ENCODE data around the gene KIAA0513.
"Not testable (repeated sequence)": the region's sequence is repeated elsewhere in the genome, so short reads cannot be mapped to it uniquely, and the experiment has no call there.

Gene KIAA0513

GRCh38 chr16:85120006-85120340 is 92.4 kb downstream of the KIAA0513 start:
- no peak overlapping the region for H3K4me3 ChIP-seq (ENCODE audit: low read length)
- H3K9me3 ChIP-seq (ENCODE audit: low read length) = peaks cover 1% of the 10 kb centered on the region
- H3K27me3 ChIP-seq (ENCODE audit: insufficient read depth, low read length) = no peaks in the 10 kb centered on the region
- H3K36me3 ChIP-seq (ENCODE audit: insufficient read depth, low read length) = no peaks in the 10 kb centered on the region
- peaks cover 3% of the 10 kb centered on the region for H3K4me1 ChIP-seq (ENCODE audit: insufficient read depth, low read length)
- no peak overlapping the region for H2AFZ ChIP-seq (ENCODE audit: low read depth, low read length)

DNA sequence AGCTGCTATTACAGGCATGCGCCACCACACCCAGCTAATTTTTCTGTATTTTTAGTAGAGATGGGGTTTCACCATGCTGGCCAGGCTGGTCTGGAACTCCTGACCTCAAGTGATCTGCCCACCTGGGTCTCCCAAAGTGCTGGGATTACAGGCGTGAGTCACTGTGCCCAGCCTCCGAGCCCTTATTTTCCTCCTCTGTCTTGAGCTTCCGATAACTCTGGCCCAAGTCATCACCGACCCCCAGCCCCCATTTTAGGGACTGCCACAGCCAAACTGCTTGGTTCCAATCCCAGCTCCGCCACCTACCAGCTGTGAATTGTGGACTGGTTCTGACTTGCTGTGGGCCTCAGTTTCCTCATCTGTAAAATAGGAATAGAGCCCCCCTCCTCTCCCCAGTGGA is 95.8 kb downstream of the KIAA0513 start:
- peaks cover 14% of the 10 kb centered on the region for H3K4me1 ChIP-seq (ENCODE audit: insufficient read depth, low read length)
- H3K4me3 ChIP-seq (ENCODE audit: low read length); H3K9me3 ChIP-seq (ENCODE audit: low read length); H2AFZ ChIP-seq (ENCODE audit: low read depth, low read length); H3K36me3 ChIP-seq (ENCODE audit: insufficient read depth, low read length); H3K27me3 ChIP-seq (ENCODE audit: insufficient read depth, low read length): not testable (repeated sequence)

GRCh38 chr16:85123891-85124635 is 96.5 kb downstream of the KIAA0513 start:
- Histone ChIP-seq H3K4me1 (ENCODE audit: insufficient read depth, low read length) (peaks cover 14% of the 10 kb centered on the region), H3K9me3 (ENCODE audit: low read length) (peaks cover 2% of the 10 kb centered on the region), H3K4me3 (ENCODE audit: low read length) (no peak overlapping the region), H3K27me3 (ENCODE audit: insufficient read depth, low read length) (peaks cover 6% of the 10 kb centered on the region), H2AFZ (ENCODE audit: low read depth, low read length) (no peak overlapping the region), H3K36me3 (ENCODE audit: insufficient read depth, low read length) (no peaks in the 10 kb centered on the region)

DNA sequence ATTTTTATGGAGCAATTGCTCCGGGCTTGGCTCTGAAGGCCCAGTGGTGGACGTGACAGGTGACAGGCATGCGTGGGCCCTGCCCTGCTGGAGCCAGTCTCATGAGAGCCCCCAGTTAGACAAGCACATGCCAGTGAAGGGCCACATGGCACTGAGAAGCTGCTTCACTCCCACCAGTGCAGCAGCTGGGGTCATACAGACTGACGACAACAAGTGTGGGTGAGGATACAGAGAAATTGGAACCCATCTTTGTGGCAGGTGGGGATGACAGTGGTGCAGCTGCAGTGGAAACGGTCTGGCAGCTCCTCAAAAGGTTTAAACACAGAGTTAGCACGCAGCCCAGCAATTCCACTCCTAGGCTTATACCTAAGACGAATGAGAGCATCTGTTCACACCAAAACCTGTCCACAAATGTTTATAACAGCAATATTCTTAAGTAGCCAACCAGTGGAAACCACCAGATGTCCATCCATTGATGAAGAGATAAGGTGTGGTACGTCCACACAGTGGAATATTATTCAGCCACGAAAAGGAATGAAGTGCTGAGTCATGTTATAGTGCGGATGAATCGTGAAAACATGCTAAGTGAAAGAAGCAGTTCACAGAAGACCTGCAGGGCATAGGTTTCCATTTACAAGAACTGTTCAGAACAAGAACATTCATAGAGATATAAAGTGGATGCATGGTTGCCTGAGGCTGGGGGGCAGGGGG is 97.2 kb downstream of the KIAA0513 start:
- no peaks in the 10 kb centered on the region for H3K36me3 ChIP-seq (ENCODE audit: insufficient read depth, low read length)
- H3K9me3 ChIP-seq (ENCODE audit: low read length) = peaks cover 2% of the 10 kb centered on the region
- H3K27me3 ChIP-seq (ENCODE audit: insufficient read depth, low read length) = peaks cover 6% of the 10 kb centered on the region
- peaks cover 15% of the 10 kb centered on the region for H3K4me1 ChIP-seq (ENCODE audit: insufficient read depth, low read length)
- no peak overlapping the region for H3K4me3 ChIP-seq (ENCODE audit: low read length)
- H2AFZ ChIP-seq (ENCODE audit: low read depth, low read length) = no peak overlapping the region

GRCh38 chr16:85125570-85126393 is 98.2 kb downstream of the KIAA0513 start:
- no peak overlapping the region for H2AFZ ChIP-seq (ENCODE audit: low read depth, low read length)

DNA sequence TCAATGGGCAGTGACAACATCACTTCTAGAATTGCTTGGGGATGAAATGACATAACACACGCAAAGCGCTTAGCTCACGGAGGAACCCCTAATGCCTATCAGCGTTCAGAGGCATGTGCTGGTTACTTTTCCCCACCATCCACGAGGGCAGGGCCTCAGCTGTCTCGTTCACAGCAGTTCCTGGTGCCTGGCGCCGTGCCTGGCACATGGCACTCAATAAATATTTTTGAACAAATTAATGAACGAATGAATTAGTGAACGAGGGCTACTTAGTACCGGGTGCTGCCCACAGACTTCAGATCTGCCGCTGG is 98.8 kb downstream of the KIAA0513 start:
- H3K4me3 ChIP-seq (ENCODE audit: low read length) = no peak overlapping the region
- H3K9me3 ChIP-seq (ENCODE audit: low read length) = peaks cover 2% of the 10 kb centered on the region
- H3K27me3 ChIP-seq (ENCODE audit: insufficient read depth, low read length) = peaks cover 6% of the 10 kb centered on the region
- no peak overlapping the region for H2AFZ ChIP-seq (ENCODE audit: low read depth, low read length)
- peaks cover 27% of the 10 kb centered on the region for H3K4me1 ChIP-seq (ENCODE audit: insufficient read depth, low read length)
- no peaks in the 10 kb centered on the region for H3K36me3 ChIP-seq (ENCODE audit: insufficient read depth, low read length)

More at GRCh38 chr16:85125570-85126393, 98.2 kb downstream of the KIAA0513 start:
- H3K9me3 ChIP-seq (ENCODE audit: low read length) = peaks cover 2% of the 10 kb centered on the region
- peaks cover 25% of the 10 kb centered on the region for H3K4me1 ChIP-seq (ENCODE audit: insufficient read depth, low read length)
- no peak overlapping the region for H3K4me3 ChIP-seq (ENCODE audit: low read length)
- H3K36me3 ChIP-seq (ENCODE audit: insufficient read depth, low read length) = no peaks in the 10 kb centered on the region
- peaks cover 6% of the 10 kb centered on the region for H3K27me3 ChIP-seq (ENCODE audit: insufficient read depth, low read length)

GRCh38 chr16:85126705-85127378 is 99.2 kb downstream of the KIAA0513 start:
- Histone ChIP-seq H3K9me3 (ENCODE audit: low read length) (peaks cover 2% of the 10 kb centered on the region), H3K27me3 (ENCODE audit: insufficient read depth, low read length) (peaks cover 6% of the 10 kb centered on the region), H3K36me3 (ENCODE audit: insufficient read depth, low read length) (no peaks in the 10 kb centered on the region), H3K4me1 (ENCODE audit: insufficient read depth, low read length) (peaks cover 27% of the 10 kb centered on the region), H2AFZ (ENCODE audit: low read depth, low read length) (no peak overlapping the region), H3K4me3 (ENCODE audit: low read length) (no peak overlapping the region)

DNA sequence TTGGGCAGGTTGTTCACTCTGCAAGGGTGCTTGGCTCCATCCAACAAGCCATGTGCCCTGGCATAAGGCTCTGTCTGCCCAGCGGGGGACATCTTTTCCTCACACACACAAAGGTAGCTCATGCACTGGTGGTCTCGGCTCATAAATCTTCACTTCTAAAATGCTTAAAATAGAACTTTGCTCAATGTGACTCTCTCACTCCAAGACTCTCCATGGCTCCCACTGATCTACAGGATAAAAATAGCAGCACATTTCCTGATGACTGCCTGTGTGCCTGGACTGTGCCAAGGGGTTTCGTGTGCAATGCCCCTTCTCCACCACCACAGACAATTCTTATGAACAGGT is 99.8 kb downstream of the KIAA0513 start:
- Histone ChIP-seq H3K4me1 (ENCODE audit: insufficient read depth, low read length) (peaks cover 27% of the 10 kb centered on the region), H2AFZ (ENCODE audit: low read depth, low read length) (no peak overlapping the region), H3K27me3 (ENCODE audit: insufficient read depth, low read length) (peaks cover 6% of the 10 kb centered on the region), H3K4me3 (ENCODE audit: low read length) (no peak overlapping the region), H3K9me3 (ENCODE audit: low read length) (peaks cover 2% of the 10 kb centered on the region), H3K36me3 (ENCODE audit: insufficient read depth, low read length) (no peaks in the 10 kb centered on the region)

DNA sequence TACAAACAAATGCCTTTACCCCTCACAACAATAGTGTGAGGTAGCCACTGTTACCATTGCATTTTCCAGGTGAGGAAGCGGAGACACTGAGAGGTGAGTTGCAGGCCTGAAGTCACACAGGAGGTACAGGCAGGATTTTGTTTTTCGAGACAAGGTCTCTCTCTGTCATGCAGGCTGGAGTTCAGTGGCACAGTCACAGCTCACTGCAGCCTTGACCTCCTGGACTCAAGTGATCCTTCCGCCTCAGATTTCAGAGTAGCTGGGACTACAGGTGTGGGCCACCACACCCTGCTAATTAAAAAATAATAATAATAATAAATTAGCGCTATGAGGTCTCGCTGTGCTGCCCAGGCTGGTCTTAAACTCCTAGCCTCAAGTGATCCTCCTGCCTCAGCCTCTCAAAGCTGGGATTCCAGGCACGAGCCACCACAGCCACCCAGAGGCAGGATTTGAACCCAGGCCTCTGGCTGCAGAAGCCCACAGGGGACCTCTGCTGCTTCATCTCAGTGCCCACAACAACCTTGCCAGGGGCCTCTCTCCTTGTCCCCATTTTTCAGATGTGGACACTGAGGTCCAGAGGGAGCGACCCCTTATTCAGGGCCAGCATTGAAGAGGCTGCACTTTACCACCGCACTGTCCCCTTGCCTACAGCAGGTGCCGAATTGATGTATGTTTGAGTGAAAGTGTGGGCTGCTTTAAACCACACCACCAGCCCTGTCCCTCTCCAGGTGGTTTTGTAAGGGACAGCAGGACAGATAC is 100.7 kb downstream of the KIAA0513 start:
- H3K9me3 ChIP-seq (ENCODE audit: low read length) = peaks cover 2% of the 10 kb centered on the region
- H3K4me3 ChIP-seq (ENCODE audit: low read length) = no peak overlapping the region
- no peaks in the 10 kb centered on the region for H3K36me3 ChIP-seq (ENCODE audit: insufficient read depth, low read length)
- H2AFZ ChIP-seq (ENCODE audit: low read depth, low read length) = no peak overlapping the region
- peaks cover 6% of the 10 kb centered on the region for H3K27me3 ChIP-seq (ENCODE audit: insufficient read depth, low read length)
- peaks cover 27% of the 10 kb centered on the region for H3K4me1 ChIP-seq (ENCODE audit: insufficient read depth, low read length)

DNA sequence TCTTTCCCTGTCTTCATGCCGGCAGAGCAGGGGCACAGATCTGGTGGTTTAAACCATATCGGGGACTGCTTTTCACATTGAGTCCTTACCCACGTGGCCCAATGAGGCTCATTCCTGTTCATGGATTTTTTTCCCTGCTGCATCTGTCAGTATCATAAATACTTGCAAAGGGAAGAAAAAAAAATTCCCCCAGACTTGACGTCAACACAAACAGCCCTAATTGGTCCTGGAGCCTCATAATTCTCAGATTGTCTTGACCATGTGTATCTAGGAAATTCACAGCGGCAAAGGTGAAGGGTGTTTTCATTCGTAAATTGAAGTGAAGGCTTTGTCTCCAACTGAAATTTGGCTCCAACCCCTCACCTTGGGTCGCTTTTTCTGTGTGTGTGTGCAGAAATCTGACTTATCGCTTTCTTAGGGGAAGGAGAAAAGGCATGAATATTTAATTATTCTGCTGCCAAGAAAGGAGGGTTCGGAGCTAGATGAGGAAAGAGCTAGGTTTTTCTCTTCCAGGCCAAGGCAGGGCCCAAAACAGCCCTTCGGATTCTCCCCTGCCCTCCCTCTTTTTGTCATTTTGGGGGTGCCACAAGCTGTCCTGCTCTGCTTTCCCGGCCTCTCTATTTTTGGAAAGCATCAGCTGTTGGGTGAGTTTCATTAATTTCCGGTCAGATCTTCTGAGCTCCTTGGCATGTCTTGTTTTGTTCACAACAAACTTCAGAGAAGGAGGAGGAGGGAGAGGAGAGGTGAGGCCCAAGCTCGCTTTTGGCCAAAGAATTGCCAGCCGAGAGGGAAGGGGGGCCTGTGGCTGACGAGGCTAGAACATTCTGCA is 102.5 kb downstream of the KIAA0513 start:
- H3K9me3 ChIP-seq (ENCODE audit: low read length) = no peaks in the 10 kb centered on the region
- H3K4me1 ChIP-seq (ENCODE audit: insufficient read depth, low read length) = peaks cover 27% of the 10 kb centered on the region
- H3K36me3 ChIP-seq (ENCODE audit: insufficient read depth, low read length) = no peaks in the 10 kb centered on the region
- H3K4me3 ChIP-seq (ENCODE audit: low read length) = no peak overlapping the region
- H2AFZ ChIP-seq (ENCODE audit: low read depth, low read length) = no peak overlapping the region
- H3K27me3 ChIP-seq (ENCODE audit: insufficient read depth, low read length) = peaks cover 6% of the 10 kb centered on the region

- Histone ChIP-seq H3K4me1 (ENCODE audit: insufficient read depth, low read length) (peaks cover 27% of the 10 kb centered on the region), H2AFZ (ENCODE audit: low read depth, low read length) (no peak overlapping the region), H3K27me3 (ENCODE audit: insufficient read depth, low read length) (peaks cover 3% of the 10 kb centered on the region), H3K4me3 (ENCODE audit: low read length) (no peak overlapping the region), H3K9me3 (ENCODE audit: low read length) (no peaks in the 10 kb centered on the region), H3K36me3 (ENCODE audit: insufficient read depth, low read length) (no peaks in the 10 kb centered on the region)
These were observed 103.1 kb downstream of the KIAA0513 start for GRCh38 chr16:85130705-85131028.

All from neuron (in vitro differentiated cells).